ENCODE results near the gene AMN1. TPM values are rescaled to one million over a fixed set of nuclear protein-coding genes. Genes with fewer than 3 reads are reported as not detected.
A peak's percentile ranks its signal among the peaks of the same experiment; 100 is the strongest.

The AMN1 gene
- total RNA-seq, 1 experiment from 2014 or later, result 12.1 TPM

- TF ChIP-seq, protein P1, sequence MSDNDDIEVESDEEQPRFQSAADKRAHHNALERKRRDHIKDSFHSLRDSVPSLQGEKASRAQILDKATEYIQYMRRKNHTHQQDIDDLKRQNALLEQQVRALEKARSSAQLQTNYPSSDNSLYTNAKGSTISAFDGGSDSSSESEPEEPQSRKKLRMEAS (CRISPR knock-in tag; IDR thresholded peaks at IDR 0.05), result peak; percentile 47; the same call in 1 of the 2 replicates
- TF ChIP-seq ETV6 (CRISPR knock-in tag; IDR thresholded peaks at IDR 0.05), result peak; percentile 81
- no peak for TF ChIP-seq GTF2I (CRISPR knock-in tag; conservative IDR thresholded peaks at IDR 0.05)
- TF ChIP-seq, protein P2, sequence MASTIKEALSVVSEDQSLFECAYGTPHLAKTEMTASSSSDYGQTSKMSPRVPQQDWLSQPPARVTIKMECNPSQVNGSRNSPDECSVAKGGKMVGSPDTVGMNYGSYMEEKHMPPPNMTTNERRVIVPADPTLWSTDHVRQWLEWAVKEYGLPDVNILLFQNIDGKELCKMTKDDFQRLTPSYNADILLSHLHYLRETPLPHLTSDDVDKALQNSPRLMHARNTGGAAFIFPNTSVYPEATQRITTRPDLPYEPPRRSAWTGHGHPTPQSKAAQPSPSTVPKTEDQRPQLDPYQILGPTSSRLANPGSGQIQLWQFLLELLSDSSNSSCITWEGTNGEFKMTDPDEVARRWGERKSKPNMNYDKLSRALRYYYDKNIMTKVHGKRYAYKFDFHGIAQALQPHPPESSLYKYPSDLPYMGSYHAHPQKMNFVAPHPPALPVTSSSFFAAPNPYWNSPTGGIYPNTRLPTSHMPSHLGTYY (CRISPR knock-in tag; IDR thresholded peaks at IDR 0.05), result no peak
- TF ChIP-seq, protein P3, sequence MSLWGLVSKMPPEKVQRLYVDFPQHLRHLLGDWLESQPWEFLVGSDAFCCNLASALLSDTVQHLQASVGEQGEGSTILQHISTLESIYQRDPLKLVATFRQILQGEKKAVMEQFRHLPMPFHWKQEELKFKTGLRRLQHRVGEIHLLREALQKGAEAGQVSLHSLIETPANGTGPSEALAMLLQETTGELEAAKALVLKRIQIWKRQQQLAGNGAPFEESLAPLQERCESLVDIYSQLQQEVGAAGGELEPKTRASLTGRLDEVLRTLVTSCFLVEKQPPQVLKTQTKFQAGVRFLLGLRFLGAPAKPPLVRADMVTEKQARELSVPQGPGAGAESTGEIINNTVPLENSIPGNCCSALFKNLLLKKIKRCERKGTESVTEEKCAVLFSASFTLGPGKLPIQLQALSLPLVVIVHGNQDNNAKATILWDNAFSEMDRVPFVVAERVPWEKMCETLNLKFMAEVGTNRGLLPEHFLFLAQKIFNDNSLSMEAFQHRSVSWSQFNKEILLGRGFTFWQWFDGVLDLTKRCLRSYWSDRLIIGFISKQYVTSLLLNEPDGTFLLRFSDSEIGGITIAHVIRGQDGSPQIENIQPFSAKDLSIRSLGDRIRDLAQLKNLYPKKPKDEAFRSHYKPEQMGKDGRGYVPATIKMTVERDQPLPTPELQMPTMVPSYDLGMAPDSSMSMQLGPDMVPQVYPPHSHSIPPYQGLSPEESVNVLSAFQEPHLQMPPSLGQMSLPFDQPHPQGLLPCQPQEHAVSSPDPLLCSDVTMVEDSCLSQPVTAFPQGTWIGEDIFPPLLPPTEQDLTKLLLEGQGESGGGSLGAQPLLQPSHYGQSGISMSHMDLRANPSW (CRISPR knock-in tag; conservative IDR thresholded peaks at IDR 0.05; ENCODE audit: low read depth), result no peak
- peak; percentile 34; the same call in 1 of the 2 replicates for TF ChIP-seq FOXP4 (CRISPR knock-in tag; IDR thresholded peaks at IDR 0.05)
- 0 out of 2 replicates have a peak, but pooled peaks have one; percentile 20 for TF ChIP-seq CREM (CRISPR knock-in tag; IDR thresholded peaks at IDR 0.05)
- no peak for TF ChIP-seq ZNF671 (CRISPR knock-in tag; IDR thresholded peaks at IDR 0.05)
- no peak for TF ChIP-seq KAT7 (CRISPR knock-in tag; IDR thresholded peaks at IDR 0.05; ENCODE audit: borderline replicate concordance)
- TF ChIP-seq, protein P4, sequence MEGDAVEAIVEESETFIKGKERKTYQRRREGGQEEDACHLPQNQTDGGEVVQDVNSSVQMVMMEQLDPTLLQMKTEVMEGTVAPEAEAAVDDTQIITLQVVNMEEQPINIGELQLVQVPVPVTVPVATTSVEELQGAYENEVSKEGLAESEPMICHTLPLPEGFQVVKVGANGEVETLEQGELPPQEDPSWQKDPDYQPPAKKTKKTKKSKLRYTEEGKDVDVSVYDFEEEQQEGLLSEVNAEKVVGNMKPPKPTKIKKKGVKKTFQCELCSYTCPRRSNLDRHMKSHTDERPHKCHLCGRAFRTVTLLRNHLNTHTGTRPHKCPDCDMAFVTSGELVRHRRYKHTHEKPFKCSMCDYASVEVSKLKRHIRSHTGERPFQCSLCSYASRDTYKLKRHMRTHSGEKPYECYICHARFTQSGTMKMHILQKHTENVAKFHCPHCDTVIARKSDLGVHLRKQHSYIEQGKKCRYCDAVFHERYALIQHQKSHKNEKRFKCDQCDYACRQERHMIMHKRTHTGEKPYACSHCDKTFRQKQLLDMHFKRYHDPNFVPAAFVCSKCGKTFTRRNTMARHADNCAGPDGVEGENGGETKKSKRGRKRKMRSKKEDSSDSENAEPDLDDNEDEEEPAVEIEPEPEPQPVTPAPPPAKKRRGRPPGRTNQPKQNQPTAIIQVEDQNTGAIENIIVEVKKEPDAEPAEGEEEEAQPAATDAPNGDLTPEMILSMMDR (IDR thresholded peaks at IDR 0.05), result no peak
- peak; percentile 21; the same call in 1 of the 2 replicates for TF ChIP-seq ZNF423 (CRISPR knock-in tag; IDR thresholded peaks at IDR 0.05)
Observed at GRCh38 chr12:31659087-31659942, 69.5 kb downstream of the AMN1 start, which contains the start of gene ETFBKMT (continued).

GRCh38 chr12:31658471-31659086 is 70.2 kb downstream of the AMN1 start:
- ChIA-PET POLR2A (no interaction called here), CTCF (interaction anchor here (0.6 to 1.5 kb wide), 3 partner anchors 23 to 426 kb away, joined by 3 to 4 read pairs (median 4); no protein-coding TSS in a partner anchor)
- peaks cover 8% of the 10 kb centered on the region; the same call in 1 of the 2 replicates for H3K4me1 Mint-ChIP-seq
- DNase-seq (ENCODE audit: low spot score) (no peak), ATAC-seq (no peak)
- TF ChIP-seq NR2C2 (CRISPR knock-in tag; IDR thresholded peaks at IDR 0.05), result no peak
- no peak for TF ChIP-seq USF2 (CRISPR knock-in tag; IDR thresholded peaks at IDR 0.05)
- TF ChIP-seq, protein P5, sequence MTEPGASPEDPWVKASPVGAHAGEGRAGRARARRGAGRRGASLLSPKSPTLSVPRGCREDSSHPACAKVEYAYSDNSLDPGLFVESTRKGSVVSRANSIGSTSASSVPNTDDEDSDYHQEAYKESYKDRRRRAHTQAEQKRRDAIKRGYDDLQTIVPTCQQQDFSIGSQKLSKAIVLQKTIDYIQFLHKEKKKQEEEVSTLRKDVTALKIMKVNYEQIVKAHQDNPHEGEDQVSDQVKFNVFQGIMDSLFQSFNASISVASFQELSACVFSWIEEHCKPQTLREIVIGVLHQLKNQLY (CRISPR knock-in tag; IDR thresholded peaks at IDR 0.05), result no peak
- TF ChIP-seq TCF7 (CRISPR knock-in tag; IDR thresholded peaks at IDR 0.05; ENCODE audit: low read depth), result no peak
- H3K9me3 Mint-ChIP-seq, result peaks cover 5% of the 10 kb centered on the region; the same call in 1 of the 2 replicates
- peak overlapping the region; percentile 96 for H3K4me3 Mint-ChIP-seq
- no peaks in the 10 kb centered on the region for H3K27me3 Mint-ChIP-seq (ENCODE audit: low read depth)
- peak overlapping the region; percentile 30 for H3K27ac Mint-ChIP-seq
- no peaks in the 10 kb centered on the region for H3K36me3 Mint-ChIP-seq
